ENCODE results near the gene TRMT61B. TPM values are rescaled to one million over a fixed set of nuclear protein-coding genes. Genes with fewer than 3 reads are reported as not detected.

TRMT61B gene
- total and polyA plus RNA-seq, 9 of the 15 experiments (the other 6 are each of a cell fraction or from before 2014, with no cell fraction given) = 13.2 to 28.3 (median 19.5) TPM

- TF ChIP-seq, protein P1, sequence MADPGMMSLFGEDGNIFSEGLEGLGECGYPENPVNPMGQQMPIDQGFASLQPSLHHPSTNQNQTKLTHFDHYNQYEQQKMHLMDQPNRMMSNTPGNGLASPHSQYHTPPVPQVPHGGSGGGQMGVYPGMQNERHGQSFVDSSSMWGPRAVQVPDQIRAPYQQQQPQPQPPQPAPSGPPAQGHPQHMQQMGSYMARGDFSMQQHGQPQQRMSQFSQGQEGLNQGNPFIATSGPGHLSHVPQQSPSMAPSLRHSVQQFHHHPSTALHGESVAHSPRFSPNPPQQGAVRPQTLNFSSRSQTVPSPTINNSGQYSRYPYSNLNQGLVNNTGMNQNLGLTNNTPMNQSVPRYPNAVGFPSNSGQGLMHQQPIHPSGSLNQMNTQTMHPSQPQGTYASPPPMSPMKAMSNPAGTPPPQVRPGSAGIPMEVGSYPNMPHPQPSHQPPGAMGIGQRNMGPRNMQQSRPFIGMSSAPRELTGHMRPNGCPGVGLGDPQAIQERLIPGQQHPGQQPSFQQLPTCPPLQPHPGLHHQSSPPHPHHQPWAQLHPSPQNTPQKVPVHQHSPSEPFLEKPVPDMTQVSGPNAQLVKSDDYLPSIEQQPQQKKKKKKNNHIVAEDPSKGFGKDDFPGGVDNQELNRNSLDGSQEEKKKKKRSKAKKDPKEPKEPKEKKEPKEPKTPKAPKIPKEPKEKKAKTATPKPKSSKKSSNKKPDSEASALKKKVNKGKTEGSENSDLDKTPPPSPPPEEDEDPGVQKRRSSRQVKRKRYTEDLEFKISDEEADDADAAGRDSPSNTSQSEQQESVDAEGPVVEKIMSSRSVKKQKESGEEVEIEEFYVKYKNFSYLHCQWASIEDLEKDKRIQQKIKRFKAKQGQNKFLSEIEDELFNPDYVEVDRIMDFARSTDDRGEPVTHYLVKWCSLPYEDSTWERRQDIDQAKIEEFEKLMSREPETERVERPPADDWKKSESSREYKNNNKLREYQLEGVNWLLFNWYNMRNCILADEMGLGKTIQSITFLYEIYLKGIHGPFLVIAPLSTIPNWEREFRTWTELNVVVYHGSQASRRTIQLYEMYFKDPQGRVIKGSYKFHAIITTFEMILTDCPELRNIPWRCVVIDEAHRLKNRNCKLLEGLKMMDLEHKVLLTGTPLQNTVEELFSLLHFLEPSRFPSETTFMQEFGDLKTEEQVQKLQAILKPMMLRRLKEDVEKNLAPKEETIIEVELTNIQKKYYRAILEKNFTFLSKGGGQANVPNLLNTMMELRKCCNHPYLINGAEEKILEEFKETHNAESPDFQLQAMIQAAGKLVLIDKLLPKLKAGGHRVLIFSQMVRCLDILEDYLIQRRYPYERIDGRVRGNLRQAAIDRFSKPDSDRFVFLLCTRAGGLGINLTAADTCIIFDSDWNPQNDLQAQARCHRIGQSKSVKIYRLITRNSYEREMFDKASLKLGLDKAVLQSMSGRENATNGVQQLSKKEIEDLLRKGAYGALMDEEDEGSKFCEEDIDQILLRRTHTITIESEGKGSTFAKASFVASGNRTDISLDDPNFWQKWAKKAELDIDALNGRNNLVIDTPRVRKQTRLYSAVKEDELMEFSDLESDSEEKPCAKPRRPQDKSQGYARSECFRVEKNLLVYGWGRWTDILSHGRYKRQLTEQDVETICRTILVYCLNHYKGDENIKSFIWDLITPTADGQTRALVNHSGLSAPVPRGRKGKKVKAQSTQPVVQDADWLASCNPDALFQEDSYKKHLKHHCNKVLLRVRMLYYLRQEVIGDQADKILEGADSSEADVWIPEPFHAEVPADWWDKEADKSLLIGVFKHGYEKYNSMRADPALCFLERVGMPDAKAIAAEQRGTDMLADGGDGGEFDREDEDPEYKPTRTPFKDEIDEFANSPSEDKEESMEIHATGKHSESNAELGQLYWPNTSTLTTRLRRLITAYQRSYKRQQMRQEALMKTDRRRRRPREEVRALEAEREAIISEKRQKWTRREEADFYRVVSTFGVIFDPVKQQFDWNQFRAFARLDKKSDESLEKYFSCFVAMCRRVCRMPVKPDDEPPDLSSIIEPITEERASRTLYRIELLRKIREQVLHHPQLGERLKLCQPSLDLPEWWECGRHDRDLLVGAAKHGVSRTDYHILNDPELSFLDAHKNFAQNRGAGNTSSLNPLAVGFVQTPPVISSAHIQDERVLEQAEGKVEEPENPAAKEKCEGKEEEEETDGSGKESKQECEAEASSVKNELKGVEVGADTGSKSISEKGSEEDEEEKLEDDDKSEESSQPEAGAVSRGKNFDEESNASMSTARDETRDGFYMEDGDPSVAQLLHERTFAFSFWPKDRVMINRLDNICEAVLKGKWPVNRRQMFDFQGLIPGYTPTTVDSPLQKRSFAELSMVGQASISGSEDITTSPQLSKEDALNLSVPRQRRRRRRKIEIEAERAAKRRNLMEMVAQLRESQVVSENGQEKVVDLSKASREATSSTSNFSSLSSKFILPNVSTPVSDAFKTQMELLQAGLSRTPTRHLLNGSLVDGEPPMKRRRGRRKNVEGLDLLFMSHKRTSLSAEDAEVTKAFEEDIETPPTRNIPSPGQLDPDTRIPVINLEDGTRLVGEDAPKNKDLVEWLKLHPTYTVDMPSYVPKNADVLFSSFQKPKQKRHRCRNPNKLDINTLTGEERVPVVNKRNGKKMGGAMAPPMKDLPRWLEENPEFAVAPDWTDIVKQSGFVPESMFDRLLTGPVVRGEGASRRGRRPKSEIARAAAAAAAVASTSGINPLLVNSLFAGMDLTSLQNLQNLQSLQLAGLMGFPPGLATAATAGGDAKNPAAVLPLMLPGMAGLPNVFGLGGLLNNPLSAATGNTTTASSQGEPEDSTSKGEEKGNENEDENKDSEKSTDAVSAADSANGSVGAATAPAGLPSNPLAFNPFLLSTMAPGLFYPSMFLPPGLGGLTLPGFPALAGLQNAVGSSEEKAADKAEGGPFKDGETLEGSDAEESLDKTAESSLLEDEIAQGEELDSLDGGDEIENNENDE (IDR thresholded peaks at IDR 0.05; ENCODE audit: low read depth, low read length) = no peak
- TF ChIP-seq ZNF224 (CRISPR knock-in tag; IDR thresholded peaks at IDR 0.05) = no peak
- no peak for TF ChIP-seq HMG20A (CRISPR knock-in tag; conservative IDR thresholded peaks at IDR 0.05)
- no peak for TF ChIP-seq GABPB2 (CRISPR knock-in tag; conservative IDR thresholded peaks at IDR 0.05)
- no peak for TF ChIP-seq HNRNPUL1 (IDR thresholded peaks at IDR 0.05; ENCODE audit: low read length)
- 0 out of 2 replicates have a peak, but pooled peaks have one; percentile 12 for TF ChIP-seq TCF7 (IDR thresholded peaks at IDR 0.05; ENCODE audit: borderline replicate concordance)
- no peak for TF ChIP-seq MIER1 (IDR thresholded peaks at IDR 0.05; ENCODE audit: low read depth)
- no peak; the same call in 1 of the 2 replicates for TF ChIP-seq ARID1B (IDR thresholded peaks at IDR 0.05)
- TF ChIP-seq MAX (CRISPR knock-in tag; IDR thresholded peaks at IDR 0.05) = peak; percentile 99
- TF ChIP-seq ZNF79 (CRISPR knock-in tag; IDR thresholded peaks at IDR 0.05; ENCODE audit: low read depth) = no peak
- peak; percentile 99 for TF ChIP-seq MTA3 (IDR thresholded peaks at IDR 0.05; ENCODE audit: borderline replicate concordance)
- no peak for TF ChIP-seq ZNF121 (CRISPR knock-in tag; conservative IDR thresholded peaks at IDR 0.05)
- TF ChIP-seq XRCC4 (IDR thresholded peaks at IDR 0.05; ENCODE audit: extremely low read depth, insufficient read depth, insufficient read length) = no peak
- TF ChIP-seq ILK (tag; IDR thresholded peaks at IDR 0.05; ENCODE audit: borderline replicate concordance, low read depth) = no peak
- TF ChIP-seq ZNF655 (CRISPR knock-in tag; IDR thresholded peaks at IDR 0.05) = no peak
- TF ChIP-seq SRSF3 (IDR thresholded peaks at IDR 0.05; ENCODE audit: insufficient read depth, low read length) = 0 out of 2 replicates have a peak, but pooled peaks have one; percentile 69
Measured at GRCh38 chr2:28894470-28895188, 24.5 kb upstream of the TRMT61B start, which contains the start of gene WDR43 (continued).
